Smooth muscle cell of bladder (primary cell): ENCODE results near the gene COX6A1. TPM values are rescaled to one million over a fixed set of nuclear protein-coding genes. Genes with fewer than 3 reads are reported as not detected.

Experiments used
- total RNA-seq: library from RNA; depleted of rRNA; stranded (reverse); fragments of >200 nt; gene quantifications from 2 replicates; pipeline ENCODE4 v1.2.3, GENCODE V29; 2014

The COX6A1 gene
- total RNA-seq, result 578 and 623 TPM in 2 replicates

GRCh38 chr12:120437735-120438494, at the start of gene COX6A1:
Gene COX6A1 (plus strand): TSS chr12:120438113. CDS start chr12:120438127, 14 bp downstream.

GRCh38 chr12:120445911-120446843, 8.3 kb downstream of the COX6A1 start, which contains the start of the genes GATC and TRIAP1:
Gene GATC (plus strand): TSS chr12:120446444. CDS start chr12:120446481, 37 bp downstream.
Gene TRIAP1 (minus strand): TSS chr12:120446384. CDS start chr12:120446372, 12 bp downstream.

GRCh38 chr12:120469450-120470149, 31.7 kb downstream of the COX6A1 start, which contains the start of gene SRSF9:
Gene SRSF9 (minus strand): TSS chr12:120469748. CDS start chr12:120469609, 139 bp downstream.

Other genes starting within 250 kb of the COX6A1 start
- gene GCN1, start 243.4 kb upstream of the COX6A1 start, total RNA-seq, result 72.4 and 102 TPM in 2 replicates
- gene RPLP0, start 237.0 kb upstream of the COX6A1 start, total RNA-seq, result 3,887 and 5,015 TPM in 2 replicates
- gene PXN, start 172.4 kb upstream of the COX6A1 start, total RNA-seq, result 10.8 and 11.9 TPM in 2 replicates
- under 0.01 TPM in 2 replicates for gene RNU4-2, start 146.2 kb upstream of the COX6A1 start, total RNA-seq
- gene RNU4-1, start 144.9 kb upstream of the COX6A1 start, total RNA-seq, result under 0.01 TPM in 1 of 2 replicates, not detected in the other
- 1.00 and 2.5 TPM in 2 replicates for gene SIRT4, start 135.8 kb upstream of the COX6A1 start, total RNA-seq
- not detected in 2 replicates for gene PLA2G1B, start 110.3 kb upstream of the COX6A1 start, total RNA-seq
- not detected in 2 replicates for gene MSI1, start 68.9 kb upstream of the COX6A1 start, total RNA-seq
- 17.9 and 26.0 TPM in 2 replicates for gene TRIAP1, start 8.3 kb downstream of the COX6A1 start, total RNA-seq
- gene GATC, start 8.3 kb downstream of the COX6A1 start, total RNA-seq, result 15.2 and 18.6 TPM in 2 replicates
- 236 and 304 TPM in 2 replicates for gene SRSF9, start 31.6 kb downstream of the COX6A1 start, total RNA-seq
- 228 and 311 TPM in 2 replicates for gene DYNLL1, start 58.0 kb downstream of the COX6A1 start, total RNA-seq
- 28.7 and 37.7 TPM in 2 replicates for gene COQ5, start 91.0 kb downstream of the COX6A1 start, total RNA-seq
- 92.2 and 113 TPM in 2 replicates for gene RNF10, start 96.2 kb downstream of the COX6A1 start, total RNA-seq
- gene POP5, start 143.3 kb downstream of the COX6A1 start, total RNA-seq, result 30.8 and 32.0 TPM in 2 replicates
- gene CABP1, start 202.5 kb downstream of the COX6A1 start, total RNA-seq, result 2.0 and 2.1 TPM in 2 replicates
- gene MLEC, start 249.0 kb downstream of the COX6A1 start, total RNA-seq, result 120 and 153 TPM in 2 replicates